NCI-H526 treated with DMSO at 0.1 percent for 48 hours (cell line): ENCODE measurements around the gene BORCS8.
A peak's percentile ranks its signal among the peaks of the same experiment; 100 is the strongest.

ENCODE experiments used
- DNase-seq: peaks from one replicate; lab custom pipeline; 2025; lab: John Stamatoyannopoulos, UW

Gene BORCS8

DNA sequence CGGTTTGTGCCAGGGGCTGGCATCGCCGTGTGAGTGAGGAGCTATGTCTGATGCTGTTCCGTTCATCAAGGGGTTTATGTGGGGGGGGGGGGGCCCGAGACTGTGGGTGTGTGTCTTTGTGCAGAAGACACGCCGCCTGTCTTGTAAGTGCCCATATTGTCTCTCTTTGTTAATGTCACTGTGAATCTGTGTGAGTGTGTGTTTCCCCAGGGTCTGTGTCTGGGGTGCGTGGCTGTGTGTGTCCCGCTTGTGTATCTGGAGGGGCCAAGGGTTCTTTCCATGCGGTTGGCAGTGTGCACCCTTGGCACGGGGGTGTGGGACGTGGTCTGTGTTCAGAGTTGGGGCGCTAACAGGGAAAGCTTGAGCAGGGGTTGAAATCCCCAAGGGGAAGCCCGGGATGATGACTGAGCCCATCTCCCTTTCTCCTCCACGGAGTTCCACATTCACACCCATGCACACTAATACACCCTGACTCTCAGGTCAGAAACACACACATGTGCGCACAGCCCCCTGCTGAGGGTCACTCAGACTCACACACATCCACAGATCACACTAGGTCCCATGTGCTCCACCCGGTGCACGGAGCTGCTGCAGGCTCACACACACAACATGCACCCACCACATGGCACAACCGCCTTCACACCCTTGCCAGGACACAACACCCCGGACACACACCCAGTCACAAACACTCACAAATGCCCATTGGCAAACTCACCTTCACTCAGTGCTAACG, 21.6 kb upstream of the BORCS8 start:
- DNase-seq = no peak

- DNase-seq = no peak
Observed at GRCh38 chr19:19212916-19213315, 21.0 kb upstream of the BORCS8 start.

GRCh38 chr19:19211499-19212420, 19.8 kb upstream of the BORCS8 start, which contains the start of gene NCAN:
TSS of gene NCAN (plus strand) at chr19:19211958. CDS start at chr19:19216954, 4,996 bp downstream.
- DNase-seq = no peak

- DNase-seq = no peak
Observed at GRCh38 chr19:19209372-19209771, 17.4 kb upstream of the BORCS8 start.

DNA sequence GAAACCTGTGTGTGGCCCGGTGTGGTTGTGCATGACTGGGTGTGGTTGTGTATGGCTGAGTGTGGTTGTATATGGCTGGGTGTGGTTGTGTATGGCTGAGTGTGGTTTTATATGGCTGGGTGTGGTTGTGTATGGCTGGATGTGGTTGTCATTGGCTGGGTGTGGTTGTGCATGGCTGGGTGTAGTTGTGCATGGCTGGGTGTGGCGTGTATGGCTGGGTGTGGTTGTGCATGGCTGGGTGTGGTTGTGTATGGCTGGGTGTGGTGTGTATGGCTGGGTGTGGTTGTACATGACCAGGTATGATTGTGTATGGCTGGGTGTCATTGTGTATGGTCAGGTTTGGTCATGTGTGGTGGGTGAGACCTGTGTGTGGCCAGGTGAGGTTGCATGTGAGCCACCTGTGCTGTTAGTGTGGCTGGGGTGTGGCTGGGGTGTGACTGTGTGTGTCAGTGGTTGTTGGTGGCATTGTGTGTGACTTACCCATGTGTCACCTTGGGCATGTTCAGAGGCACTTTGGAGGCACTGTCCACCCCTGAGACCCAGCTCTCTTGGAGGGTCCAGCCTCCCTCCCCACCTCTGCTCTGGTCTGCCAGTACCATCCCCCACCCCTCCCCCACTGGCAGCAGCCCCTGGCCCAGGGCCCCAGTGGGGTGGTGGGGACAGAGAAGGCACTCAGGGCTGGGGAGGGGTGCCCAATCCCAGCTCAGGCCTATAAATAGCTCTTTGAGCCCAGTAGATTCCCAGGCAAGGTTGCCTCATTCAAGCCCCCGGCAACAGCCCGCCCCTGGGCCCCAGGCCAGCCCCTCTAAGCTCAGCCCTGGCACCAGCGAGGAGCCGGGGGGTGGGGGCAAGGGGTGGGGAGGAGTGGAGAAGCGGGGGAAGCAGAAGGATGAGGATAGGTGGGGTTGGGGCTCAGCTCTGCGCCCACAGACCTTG, 16.0 kb upstream of the BORCS8 start:
- no peak for DNase-seq

DNA sequence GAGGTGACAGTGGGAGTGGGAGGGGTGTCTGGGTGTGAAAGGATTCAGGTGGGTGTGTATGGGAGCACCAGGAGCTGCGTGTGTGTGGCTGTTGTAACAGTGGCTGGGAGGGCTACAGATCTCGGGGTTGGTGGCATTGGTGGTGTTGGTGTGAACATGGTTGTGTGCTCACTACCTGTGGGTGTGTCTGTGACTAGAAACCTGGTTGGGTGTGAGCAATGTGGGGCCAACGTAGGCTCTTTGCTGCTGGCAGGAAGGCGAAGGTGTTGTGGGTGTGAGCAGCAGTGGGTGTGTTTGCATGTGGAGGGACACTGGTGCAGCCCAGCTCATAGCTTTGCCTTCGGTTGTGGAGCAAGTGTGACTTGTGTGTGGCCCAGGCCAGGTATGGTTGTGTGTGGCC, 15.0 kb upstream of the BORCS8 start:
- DNase-seq = no peak

GRCh38 chr19:19205416-19206410, 13.8 kb upstream of the BORCS8 start:
- no peak for DNase-seq

- no peak for DNase-seq
Observed at GRCh38 chr19:19204181-19204580, 12.2 kb upstream of the BORCS8 start.

DNA sequence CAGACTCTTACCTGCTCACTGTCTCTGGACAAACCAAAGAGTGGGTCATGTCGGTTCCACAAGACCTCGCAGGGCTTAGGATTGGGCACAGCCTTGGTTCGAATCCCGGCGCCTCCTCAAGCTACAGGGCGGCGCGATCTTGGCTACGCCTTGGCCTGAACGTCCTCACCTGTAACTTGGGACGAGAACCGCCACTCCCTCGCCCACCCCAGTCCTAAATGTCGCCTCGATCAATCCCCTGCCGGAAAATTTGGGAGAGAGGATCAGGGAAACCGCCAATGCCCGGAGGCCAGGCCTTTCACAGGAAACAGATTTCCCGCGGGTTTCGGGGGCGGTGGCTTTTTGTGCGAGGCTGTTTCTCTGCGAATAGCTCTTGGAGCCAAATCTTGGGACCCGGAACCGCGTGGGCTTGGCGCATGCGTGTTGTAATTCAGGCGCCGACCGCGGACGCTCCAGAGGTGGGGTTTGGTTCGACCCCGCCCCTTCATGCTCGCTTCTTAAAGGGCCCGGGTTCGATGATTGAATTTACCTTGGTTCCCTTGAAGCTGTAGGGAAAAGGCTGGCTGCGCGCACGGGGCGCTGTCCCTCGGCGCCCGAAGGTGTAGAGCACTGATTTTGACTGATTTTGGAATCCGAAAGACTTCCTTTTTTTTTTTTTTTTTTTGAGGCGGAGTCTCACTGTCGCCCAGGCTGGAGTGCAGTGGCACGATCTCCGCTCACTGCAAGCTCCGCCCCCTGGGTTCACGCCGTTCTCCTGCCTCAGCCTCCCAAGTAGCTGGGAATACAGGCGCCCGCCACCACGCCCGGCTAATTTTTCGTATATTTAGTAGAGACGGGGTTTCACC, 11.3 kb upstream of the BORCS8 start, which contains the start of gene NR2C2AP:
Gene NR2C2AP (minus strand): TSS at position 403 of the 845 bp plus-strand sequence. CDS start 354 bp downstream, at position 49.
- DNase-seq = peak; percentile 79

- DNase-seq = no peak
Observed at GRCh38 chr19:19202707-19203011, 10.7 kb upstream of the BORCS8 start.

DNA sequence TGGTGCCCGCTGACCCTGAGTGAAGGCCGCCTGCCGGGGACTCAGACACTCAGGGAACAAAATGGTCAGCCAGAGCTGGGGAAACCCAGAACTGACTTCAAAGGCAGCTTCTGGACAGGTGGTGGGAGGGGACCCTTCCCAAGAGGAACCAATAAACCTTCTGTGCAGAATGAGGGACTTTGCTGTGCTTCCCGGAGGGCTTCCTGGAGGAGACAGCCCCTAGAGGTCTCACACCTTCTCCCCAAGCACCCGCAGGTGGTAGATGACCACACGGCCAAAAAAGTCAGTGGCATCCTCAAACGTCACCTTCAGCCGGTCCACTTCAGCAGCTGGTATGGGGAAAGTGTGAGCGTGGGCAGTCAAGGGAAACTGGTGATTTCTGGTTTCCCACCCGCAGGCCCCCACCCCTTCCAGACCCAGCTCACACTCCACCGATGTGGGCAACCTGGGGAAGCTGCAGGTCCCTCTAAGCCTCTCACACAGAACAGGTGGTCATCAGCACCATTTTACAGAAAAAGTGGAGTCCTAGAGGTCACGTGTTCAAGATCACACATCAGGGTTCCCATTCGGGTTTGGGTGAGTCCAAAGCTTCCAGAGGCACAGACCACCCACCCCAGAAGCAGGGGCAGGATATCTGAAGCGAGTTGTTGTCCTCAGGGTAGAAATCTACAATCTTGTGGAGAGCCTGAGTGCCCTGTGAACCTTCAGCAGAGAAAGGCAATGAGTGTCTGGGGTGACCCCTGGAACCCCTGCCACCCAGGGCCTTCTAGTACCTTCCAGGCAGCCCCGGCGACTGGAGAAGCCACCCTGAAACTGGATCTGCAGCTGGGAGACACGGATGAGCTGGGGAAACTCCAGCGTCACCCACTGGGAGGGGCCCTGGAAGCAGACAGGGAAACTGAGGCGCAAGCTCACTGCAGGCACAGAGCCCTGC, 10.0 kb upstream of the BORCS8 start:
- no peak for DNase-seq

- no peak for DNase-seq
Observed at GRCh38 chr19:19193926-19194325, 2.0 kb upstream of the BORCS8 start.

GRCh38 chr19:19192910-19193423, 1.0 kb upstream of the BORCS8 start:
- no peak for DNase-seq

DNA sequence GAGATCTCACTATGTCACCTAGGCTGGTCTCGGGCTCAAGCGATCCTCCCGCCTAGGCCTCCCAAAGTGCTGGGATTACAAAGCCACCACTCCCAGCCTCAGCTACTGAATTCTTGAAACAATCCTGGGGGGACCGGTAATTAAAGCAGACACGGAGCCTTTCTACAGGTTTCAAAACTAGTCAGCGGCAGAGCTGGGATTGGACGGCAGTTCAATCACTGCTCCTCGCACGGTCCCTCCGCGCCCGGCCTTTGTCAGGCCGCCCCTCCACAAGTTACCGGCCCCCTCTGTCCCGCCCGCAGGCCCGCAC, 229 bp downstream of the BORCS8 start:
- no peak for DNase-seq

GRCh38 chr19:19186742-19187141, 5.2 kb downstream of the BORCS8 start:
- DNase-seq = no peak

DNA sequence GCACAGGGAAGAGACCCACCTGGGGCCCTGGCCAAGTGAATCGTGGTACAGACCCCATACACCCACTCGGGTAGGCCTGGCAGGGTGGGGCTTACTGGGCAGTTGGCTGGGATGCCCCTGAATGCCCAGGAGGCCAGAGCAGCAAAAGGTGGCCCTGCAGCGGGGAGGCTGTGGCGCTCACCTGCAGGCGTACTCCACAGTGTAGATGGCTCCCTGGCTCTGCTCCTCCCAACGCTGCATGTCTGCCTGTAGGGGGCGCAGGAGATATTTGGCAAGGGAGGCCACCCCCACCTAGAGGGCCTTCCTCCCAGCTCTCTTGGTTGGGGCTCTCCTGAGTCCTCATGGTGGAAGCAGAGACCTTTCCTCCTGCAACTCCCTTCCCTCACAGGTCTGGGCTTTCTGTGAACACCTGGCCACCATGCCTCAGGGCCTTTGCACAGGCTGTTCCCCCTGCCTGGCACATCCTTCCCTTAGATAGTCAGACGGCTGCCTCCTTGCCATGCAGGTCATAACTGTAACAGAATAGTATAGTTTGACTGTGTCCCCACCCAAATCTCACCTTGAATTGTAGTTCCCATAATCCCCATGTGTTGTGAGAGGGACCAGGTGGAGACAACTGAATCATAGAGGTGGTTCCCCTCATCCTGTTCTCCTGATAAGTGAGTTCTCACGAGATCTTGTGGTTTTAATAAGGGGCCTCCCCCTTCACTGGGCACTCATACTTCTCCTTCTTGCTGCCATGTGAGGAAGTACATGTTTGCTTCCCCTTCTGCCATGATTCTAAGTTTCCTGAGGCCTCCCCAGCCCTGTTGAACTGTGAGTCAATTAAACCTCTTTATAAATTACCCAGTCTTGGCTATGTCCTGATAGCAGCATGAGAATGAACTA, 5.9 kb downstream of the BORCS8 start:
- peak; percentile 9 for DNase-seq

GRCh38 chr19:19181488-19181998, 10.4 kb downstream of the BORCS8 start:
- DNase-seq = no peak
